Smooth muscle cell (in vitro differentiated cells): ENCODE results near the gene SIM2. TPM values are rescaled to one million over a fixed set of nuclear protein-coding genes. Genes with fewer than 3 reads are reported as not detected.

Experiments
- DNase-seq: peaks from one replicate; lab custom pipeline; 2025; ENCODE audit not compliant: unreplicated experiment; lab: John Stamatoyannopoulos, UW
- H2AFZ ChIP-seq: fragments of 200-600 bp; sonication (generic); 2 replicates; pipeline ENCODE4 v1.6.0; 2016; ENCODE audit warnings: antibody characterized with exemption, low read depth, mild to moderate bottlenecking
- H3F3A ChIP-seq: fragments of 200-600 bp; sonication (generic); 2 replicates; pipeline ENCODE4 v1.6.0; 2017; ENCODE audit warnings: antibody characterized with exemption, low read depth
- H3K27ac ChIP-seq: fragments of 200-600 bp; sonication (generic); 2 replicates; pipeline ENCODE4 v1.5.1; 2016; ENCODE audit warnings: low read depth, mild to moderate bottlenecking
- H3K27me3 ChIP-seq: fragments of 200-600 bp; sonication (generic); 2 replicates; pipeline ENCODE4 v1.6.1; 2016; ENCODE audit warnings: low read depth, mild to moderate bottlenecking
- H3K36me3 ChIP-seq: fragments of 200-600 bp; sonication (generic); 2 replicates; pipeline ENCODE4 v1.5.1; 2016; ENCODE audit warnings: low read depth
- H3K4me1 ChIP-seq: fragments of 200-600 bp; sonication (generic); 2 replicates; pipeline ENCODE4 v1.5.1; 2016; ENCODE audit warnings: low read depth
- H3K4me2 ChIP-seq: fragments of 200-600 bp; sonication (generic); 2 replicates; pipeline ENCODE4 v1.6.0; 2016; ENCODE audit warnings: mild to moderate bottlenecking
- H3K4me3 ChIP-seq: fragments of 200-600 bp; sonication (generic); 2 replicates; pipeline ENCODE4 v1.5.1; 2016; ENCODE audit warnings: mild to moderate bottlenecking
- H3K79me2 ChIP-seq: fragments of 200-600 bp; sonication (generic); 2 replicates; pipeline ENCODE4 v1.6.0; 2016; ENCODE audit warnings: low read depth, mild to moderate bottlenecking
- H3K9ac ChIP-seq: fragments of 200-600 bp; sonication (generic); 2 replicates; pipeline ENCODE4 v1.6.0; 2016; ENCODE audit warnings: low read depth
- H3K9me3 ChIP-seq: fragments of 200-600 bp; sonication (generic); replicated peaks from 2 replicates; pipeline ENCODE4 v1.5.1; 2016; ENCODE audit warnings: low read depth
- H4K20me1 ChIP-seq: fragments of 200-600 bp; sonication (generic); 2 replicates; pipeline ENCODE4 v1.6.0; 2016; ENCODE audit warnings: low read depth
- CTCF ChIP-seq: fragments of 200-600 bp; sonication (generic); IDR thresholded peaks from 2 replicates; pipeline ENCODE4 v1.5.1; 2017; ENCODE audit warnings: borderline replicate concordance, mild to moderate bottlenecking, antibody characterized with exemption; ENCODE audit not compliant: insufficient read depth, poor library complexity, severe bottlenecking
- WGBS: methylation state at CpG from one replicate; pipeline ENCODE4 v1.1.7; 2016; ENCODE audit warnings: low lambda C conversion rate; 5-methylcytosine and 5-hydroxymethylcytosine counted together
- polyA plus RNA-seq: library from polyadenylated mRNA; unstranded; fragments of >200 nt; fragmentation: Nextera tagmentation; extraction: Ambion mirVana; gene quantifications from 2 replicates; pipeline ENCODE4 v1.2.1, GENCODE V29; 2016
- total RNA-seq: library from RNA; depleted of rRNA; stranded (reverse); fragments of >200 nt; gene quantifications from 2 replicates; pipeline ENCODE4 v1.2.3, GENCODE V29; 2014

Gene SIM2
- total and polyA plus RNA-seq, 2 experiments from 2014 or later = 0.25 TPM; not detected in 1

DNA sequence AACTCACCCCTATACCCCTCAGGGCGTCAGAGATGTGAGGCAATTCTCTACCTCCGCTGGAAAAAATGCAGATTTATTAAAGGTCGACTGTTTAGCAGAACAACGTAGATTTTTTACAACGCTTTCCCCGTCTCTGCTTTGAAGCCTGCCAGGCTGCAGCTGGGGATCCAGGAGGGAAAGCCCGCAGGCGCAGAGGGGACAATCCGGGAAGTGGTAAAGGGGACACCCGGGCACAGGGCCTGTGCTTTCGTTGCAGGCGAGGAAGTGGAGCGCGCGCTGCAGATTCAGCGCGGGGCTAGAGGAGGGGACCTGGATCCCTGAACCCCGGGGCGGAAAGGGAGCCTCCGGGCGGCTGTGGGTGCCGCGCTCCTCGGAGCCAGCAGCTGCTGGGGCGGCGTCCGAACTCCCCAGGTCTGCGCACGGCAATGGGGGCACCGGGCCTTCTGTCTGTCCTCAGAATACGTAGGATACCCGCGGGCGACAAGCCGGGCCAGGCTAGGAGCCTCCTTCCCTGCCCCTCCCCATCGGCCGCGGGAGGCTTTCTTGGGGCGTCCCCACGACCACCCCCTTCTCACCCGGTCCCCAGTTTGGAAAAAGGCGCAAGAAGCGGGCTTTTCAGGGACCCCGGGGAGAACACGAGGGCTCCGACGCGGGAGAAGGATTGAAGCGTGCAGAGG lies 5.5 kb downstream of the SIM2 start:
- H4K20me1 ChIP-seq = no peaks in the 10 kb centered on the region
- no peaks in the 10 kb centered on the region for H3K9me3 ChIP-seq
- no peak for TF ChIP-seq CTCF
- peaks cover 59% of the 10 kb centered on the region for H3K4me1 ChIP-seq
- H2AFZ ChIP-seq = no peak overlapping the region
- 4% methylated on average over 48 of the region's 49 CpGs for WGBS
- H3K27ac ChIP-seq = no peak overlapping the region
- peaks cover 100% of the 10 kb centered on the region for H3K27me3 ChIP-seq
- no peak for DNase-seq
- no peak overlapping the region for H3K4me3 ChIP-seq
- no peak overlapping the region for H3K4me2 ChIP-seq
- H3K36me3 ChIP-seq = no peaks in the 10 kb centered on the region
- H3K9ac ChIP-seq = no peak overlapping the region
- no peaks in the 10 kb centered on the region for H3K79me2 ChIP-seq
- H3F3A ChIP-seq = no peaks in the 10 kb centered on the region

DNA sequence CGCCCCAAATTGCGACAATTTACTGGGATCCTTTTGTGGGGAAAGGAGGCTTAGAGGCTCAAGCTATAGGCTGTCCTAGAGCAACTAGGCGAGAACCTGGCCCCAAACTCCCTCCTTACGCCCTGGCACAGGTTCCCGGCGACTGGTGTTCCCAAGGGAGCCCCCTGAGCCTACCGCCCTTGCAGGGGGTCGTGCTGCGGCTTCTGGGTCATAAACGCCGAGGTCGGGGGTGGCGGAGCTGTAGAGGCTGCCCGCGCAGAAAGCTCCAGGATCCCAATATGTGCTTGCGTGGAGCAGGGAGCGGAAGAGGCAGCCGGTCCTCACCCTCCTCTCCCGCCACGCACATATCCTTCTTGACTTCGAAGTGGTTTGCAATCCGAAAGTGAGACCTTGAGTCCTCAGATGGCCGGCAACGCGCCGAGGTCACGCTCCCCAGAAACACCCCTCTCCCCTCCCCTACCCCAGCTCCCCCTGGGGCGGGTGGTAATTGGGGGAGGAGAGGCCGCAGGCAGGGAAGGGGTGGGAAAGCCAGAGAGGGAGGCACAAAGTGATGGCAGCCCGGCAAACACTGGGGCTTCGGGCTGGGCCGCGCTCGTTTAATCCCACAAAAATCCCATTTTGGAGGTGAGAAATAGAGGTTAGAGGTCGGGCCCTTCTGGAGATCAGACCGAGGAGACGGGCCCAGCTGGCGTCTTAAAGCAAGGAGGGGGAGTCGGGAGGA lies 6.2 kb downstream of the SIM2 start:
- H3K27me3 ChIP-seq = peaks cover 100% of the 10 kb centered on the region
- peaks cover 59% of the 10 kb centered on the region for H3K4me1 ChIP-seq
- H3K4me3 ChIP-seq = no peak overlapping the region
- H3K9ac ChIP-seq = no peak overlapping the region
- no peaks in the 10 kb centered on the region for H3F3A ChIP-seq
- H3K27ac ChIP-seq = no peak overlapping the region
- no peak overlapping the region for H2AFZ ChIP-seq
- H4K20me1 ChIP-seq = no peaks in the 10 kb centered on the region
- H3K9me3 ChIP-seq = no peaks in the 10 kb centered on the region
- DNase-seq = no peak
- TF ChIP-seq CTCF = no peak
- H3K79me2 ChIP-seq = no peaks in the 10 kb centered on the region
- peak overlapping the region; percentile 70 for H3K4me2 ChIP-seq
- no peaks in the 10 kb centered on the region for H3K36me3 ChIP-seq
- 6% methylated on average over 27 of the region's 39 CpGs for WGBS

- Histone ChIP-seq H3K9me3 (no peaks in the 10 kb centered on the region), H3F3A (no peaks in the 10 kb centered on the region), H3K9ac (no peak overlapping the region), H3K27ac (no peak overlapping the region), H3K4me3 (no peak overlapping the region), H3K4me2 (no peak overlapping the region), H3K36me3 (no peaks in the 10 kb centered on the region), H2AFZ (no peak overlapping the region), H3K27me3 (peaks cover 100% of the 10 kb centered on the region), H3K79me2 (no peaks in the 10 kb centered on the region), H3K4me1 (peaks cover 59% of the 10 kb centered on the region), H4K20me1 (no peaks in the 10 kb centered on the region)
- no peak for DNase-seq
- TF ChIP-seq CTCF = peak; percentile 17
- 8% methylated on average over 22 of the region's 22 CpGs for WGBS
Observed at GRCh38 chr21:36705679-36706481, 7.0 kb downstream of the SIM2 start.
